HepG2 (cell line): ENCODE measurements around the gene ATOSB. TPM values are rescaled to one million over a fixed set of nuclear protein-coding genes. Genes with fewer than 3 reads are reported as not detected.

Experiments
- CHCHD3 ChIP-seq: sonication (generic); formaldehyde crosslinking; IDR thresholded peaks from 2 replicates; pipeline ENCODE4 v1.8.0; 2022; ENCODE audit warnings: mild to moderate bottlenecking, missing genetic modification reagents, moderate library complexity
- CREBL2 ChIP-seq: sonication (generic); formaldehyde crosslinking; IDR thresholded peaks from 2 replicates; pipeline ENCODE4 v1.8.1; 2023; ENCODE audit warnings: missing genetic modification reagents, mild to moderate bottlenecking, borderline replicate concordance
- FUBP1 ChIP-seq: sonication (generic); formaldehyde crosslinking; IDR thresholded peaks from 2 replicates; pipeline ENCODE4 v1.5.1; 2020; ENCODE audit warnings: missing genetic modification reagents, mild to moderate bottlenecking, borderline replicate concordance
- GFI1 ChIP-seq: sonication (generic); formaldehyde crosslinking; IDR thresholded peaks from 2 replicates; pipeline ENCODE4 v1.5.0; 2020; ENCODE audit warnings: missing genetic modification reagents, mild to moderate bottlenecking, borderline replicate concordance
- IRF2 ChIP-seq: IDR thresholded peaks from 2 replicates; pipeline ENCODE4 v1.6.1; 2018; ENCODE audit warnings: missing genetic modification reagents, missing compliant biosample characterization
- KLF12 ChIP-seq: sonication (generic); formaldehyde crosslinking; IDR thresholded peaks from 2 replicates; pipeline ENCODE4 v1.4.0; 2020; ENCODE audit warnings: missing genetic modification reagents, borderline replicate concordance
- PLRG1 ChIP-seq: fragments of 450-650 bp; conservative IDR thresholded peaks from 2 replicates; pipeline ENCODE4 v1.6.1; 2016
- RFXAP ChIP-seq: sonication (generic); formaldehyde crosslinking; IDR thresholded peaks from 2 replicates; pipeline ENCODE4 v1.4.0; 2020; ENCODE audit warnings: missing genetic modification reagents, borderline replicate concordance
- SMAD1 ChIP-seq: sonication (generic); formaldehyde crosslinking; IDR thresholded peaks from 2 replicates; pipeline ENCODE4 v1.4.0; 2020; ENCODE audit warnings: missing genetic modification reagents, low read depth, mild to moderate bottlenecking, borderline replicate concordance
- SP4 ChIP-seq: sonication (generic); formaldehyde crosslinking; IDR thresholded peaks from 2 replicates; pipeline ENCODE4 v1.8.1; 2023; ENCODE audit warnings: mild to moderate bottlenecking, missing genetic modification reagents
- TERF1 ChIP-seq: sonication (generic); formaldehyde crosslinking; IDR thresholded peaks from 2 replicates; pipeline ENCODE4 v1.8.0; 2022; ENCODE audit warnings: mild to moderate bottlenecking, missing genetic modification reagents, moderate library complexity
- TFDP2 ChIP-seq: sonication (generic); formaldehyde crosslinking; IDR thresholded peaks from 2 replicates; pipeline ENCODE4 v1.4.0; 2020; ENCODE audit warnings: missing genetic modification reagents
- U2AF2 ChIP-seq: fragments of 200-400 bp; formaldehyde crosslinking; IDR thresholded peaks from 2 replicates; pipeline ENCODE4 v1.6.1; 2017; ENCODE audit warnings: low read depth, mild to moderate bottlenecking, low read length
- ZMYM4 ChIP-seq: sonication (generic); formaldehyde crosslinking; IDR thresholded peaks from 2 replicates; pipeline ENCODE4 v1.8.1; 2023; ENCODE audit warnings: mild to moderate bottlenecking, missing genetic modification reagents
- ZNF18 ChIP-seq: sonication (generic); formaldehyde crosslinking; IDR thresholded peaks from 2 replicates; pipeline ENCODE4 v1.8.0; 2022; ENCODE audit warnings: mild to moderate bottlenecking, missing genetic modification reagents; ENCODE audit not compliant: insufficient replicate concordance
- ZNF263 ChIP-seq: sonication (generic); formaldehyde crosslinking; IDR thresholded peaks from 2 replicates; pipeline ENCODE4 v1.4.0; 2020; ENCODE audit warnings: missing genetic modification reagents
- ZNF30 ChIP-seq: sonication (generic); formaldehyde crosslinking; IDR thresholded peaks from 2 replicates; pipeline ENCODE4 v1.5.0; 2020; ENCODE audit warnings: mild to moderate bottlenecking, missing genetic modification reagents
- ZNF362 ChIP-seq: sonication (generic); formaldehyde crosslinking; IDR thresholded peaks from 2 replicates; pipeline ENCODE4 v1.4.0; 2020; ENCODE audit warnings: missing genetic modification reagents, mild to moderate bottlenecking, borderline replicate concordance
- ZNF772 ChIP-seq: sonication (generic); formaldehyde crosslinking; IDR thresholded peaks from 2 replicates; pipeline ENCODE4 v1.5.0; 2020; ENCODE audit warnings: mild to moderate bottlenecking, missing genetic modification reagents
- polyA plus RNA-seq, 8 experiments: library from polyadenylated mRNA; depleted of rRNA in 3 of 8; stranded (reverse) in 7 of 8; unstranded in 1 of 8; fragments of >200 nt; fragmentation: Illumina TruSeq in 4 of 8; extraction: Trizol in 4 of 8; gene quantifications; 2 replicates each; pipeline versions ENCODE4 v1.2.1 to v1.2.3, GENCODE V29; 2011 to 2016; ENCODE audit warnings: low read depth in 4 of 8, missing spikeins in 1 of 8, mixed read lengths in 1 of 8; ENCODE audit not compliant: insufficient read depth in 1 of 8
- total RNA-seq, 5 experiments: library from RNA; depleted of rRNA; stranded (reverse); fragments of >200 nt; fragmentation: Illumina TruSeq; extraction: Trizol; gene quantifications; 2 replicates each; pipeline ENCODE4 v1.2.3, GENCODE V29; 2016; ENCODE audit warnings: low read depth in 1 of 5

The ATOSB gene
- total and polyA plus RNA-seq, 2 of the 13 experiments (the other 11 are each of a cell fraction or from before 2014, with no cell fraction given): 1.9 to 6.4 TPM

GRCh38 chr9:35161713-35162604 lies 46.3 kb upstream of the ATOSB start, which contains the start of gene UNC13B (continued):
- no peak for TF ChIP-seq ZNF362 (CRISPR knock-in tag)
- TF ChIP-seq RFXAP (CRISPR knock-in tag): no peak; the same call in 1 of the 2 replicates
- TF ChIP-seq TFDP2: peak; percentile 60
- TF ChIP-seq PLRG1: no peak
- no peak for TF ChIP-seq FUBP1 (CRISPR knock-in tag)
- no peak; the same call in 1 of the 2 replicates for TF ChIP-seq ZNF772 (CRISPR knock-in tag)
- TF ChIP-seq ZNF263 (CRISPR knock-in tag): 0 out of 2 replicates have a peak, but pooled peaks have one; percentile 40
- TF ChIP-seq CREBL2 (CRISPR knock-in tag): peak; percentile 56; the same call in 1 of the 2 replicates
- peak; percentile 39; the same call in 1 of the 2 replicates for TF ChIP-seq GFI1 (CRISPR knock-in tag)
- peak; percentile 49; the same call in 1 of the 2 replicates for TF ChIP-seq KLF12
- TF ChIP-seq SP4 (CRISPR knock-in tag): peak; percentile 91
- peak; percentile 90 for TF ChIP-seq CHCHD3 (CRISPR knock-in tag)
- TF ChIP-seq ZNF18: no peak
- peak; percentile 78; the same call in 1 of the 2 replicates for TF ChIP-seq IRF2 (CRISPR knock-in tag)
- TF ChIP-seq U2AF2: no peak
- TF ChIP-seq SMAD1 (CRISPR knock-in tag): no peak
- TF ChIP-seq TERF1: 0 out of 2 replicates have a peak, but pooled peaks have one; percentile 45
- no peak for TF ChIP-seq ZNF30 (CRISPR knock-in tag)
- TF ChIP-seq ZMYM4 (CRISPR knock-in tag): peak; percentile 92
